GM18517 (cell line): ENCODE results near the gene C10orf90.

Experiments
- ATAC-seq: cut with Tn5 transposase; IDR thresholded peaks from one replicate; pipeline ENCODE4 v1.9.1; 2021; ENCODE audit warnings: mild to moderate bottlenecking, moderate library complexity; ENCODE audit not compliant: unreplicated experiment

Gene C10orf90

DNA sequence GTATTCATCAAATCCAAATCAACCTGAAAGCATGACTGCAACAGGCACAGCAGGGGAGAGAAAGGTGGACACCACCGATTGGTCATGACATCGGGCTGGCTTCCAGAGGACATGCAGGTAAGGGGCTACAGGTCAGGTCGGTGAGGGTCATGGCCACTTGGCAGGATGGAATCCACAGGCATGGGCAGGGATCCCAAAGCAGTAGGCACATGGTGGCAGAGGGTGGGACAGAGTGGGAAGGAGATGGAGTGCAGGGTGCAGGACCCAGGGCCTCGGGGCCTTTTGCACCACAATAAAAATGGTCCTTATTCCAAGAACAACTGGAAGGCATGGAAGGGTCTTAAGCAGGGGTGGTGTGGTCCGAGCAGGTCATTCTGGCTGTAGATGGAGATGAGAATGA lies 33.0 kb downstream of the C10orf90 start:
- ATAC-seq = no peak

DNA sequence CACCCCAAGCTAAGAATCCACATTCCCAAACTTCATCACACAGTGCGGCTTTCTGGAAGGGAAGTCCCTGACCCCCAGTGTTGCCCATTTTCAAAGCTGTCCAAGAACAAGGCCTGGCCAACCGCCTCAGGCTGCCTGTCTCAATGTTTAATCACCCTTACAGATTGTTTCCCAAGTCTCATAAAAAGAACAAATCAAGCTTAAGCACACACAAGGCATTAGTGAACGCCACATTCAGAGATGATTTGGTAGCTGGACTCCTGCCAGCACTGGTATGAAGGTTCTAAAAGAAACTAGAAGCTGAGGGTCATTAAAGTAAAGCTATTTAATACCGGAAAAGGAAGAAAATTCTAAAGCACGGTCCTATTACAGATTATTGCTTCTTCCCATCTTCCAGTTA lies 35.6 kb downstream of the C10orf90 start:
- ATAC-seq = no peak

DNA sequence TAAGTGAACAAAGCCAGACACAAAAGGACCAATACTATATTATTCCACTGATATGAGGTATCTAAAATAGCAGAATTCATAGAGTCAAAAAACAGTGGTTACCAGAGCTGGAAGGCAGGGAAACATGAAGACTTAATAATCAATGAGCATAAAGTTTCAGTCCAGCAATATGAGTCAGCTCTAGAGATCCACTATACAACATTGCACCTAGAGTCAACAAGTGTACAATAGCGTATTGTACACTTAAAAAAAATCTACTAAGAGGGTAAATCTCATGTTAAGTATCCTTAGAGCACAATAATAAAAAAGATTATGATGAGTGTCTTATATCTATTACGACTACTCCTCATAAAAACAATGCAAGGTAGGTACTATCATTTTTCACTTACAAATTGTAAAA lies 36.1 kb downstream of the C10orf90 start:
- no peak for ATAC-seq

DNA sequence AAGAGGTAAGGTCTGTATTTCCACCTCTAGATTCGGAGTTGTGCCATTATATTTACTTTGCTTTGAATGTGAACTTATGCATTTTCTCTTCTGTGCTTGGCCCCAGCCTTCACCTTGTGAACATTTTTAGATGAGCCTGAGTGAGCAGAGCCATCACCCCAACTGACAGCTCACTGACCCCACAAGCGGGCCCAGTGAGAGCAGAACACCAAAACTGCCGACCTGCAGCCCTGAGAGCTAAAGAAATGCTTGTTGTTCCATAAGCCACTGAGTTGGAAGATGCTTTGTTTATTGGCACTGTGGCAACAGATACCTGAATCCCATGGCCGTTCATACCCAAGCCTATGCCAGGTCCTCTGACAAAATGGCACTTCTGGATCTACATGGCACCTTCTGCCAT lies 37.8 kb downstream of the C10orf90 start:
- no peak for ATAC-seq

DNA sequence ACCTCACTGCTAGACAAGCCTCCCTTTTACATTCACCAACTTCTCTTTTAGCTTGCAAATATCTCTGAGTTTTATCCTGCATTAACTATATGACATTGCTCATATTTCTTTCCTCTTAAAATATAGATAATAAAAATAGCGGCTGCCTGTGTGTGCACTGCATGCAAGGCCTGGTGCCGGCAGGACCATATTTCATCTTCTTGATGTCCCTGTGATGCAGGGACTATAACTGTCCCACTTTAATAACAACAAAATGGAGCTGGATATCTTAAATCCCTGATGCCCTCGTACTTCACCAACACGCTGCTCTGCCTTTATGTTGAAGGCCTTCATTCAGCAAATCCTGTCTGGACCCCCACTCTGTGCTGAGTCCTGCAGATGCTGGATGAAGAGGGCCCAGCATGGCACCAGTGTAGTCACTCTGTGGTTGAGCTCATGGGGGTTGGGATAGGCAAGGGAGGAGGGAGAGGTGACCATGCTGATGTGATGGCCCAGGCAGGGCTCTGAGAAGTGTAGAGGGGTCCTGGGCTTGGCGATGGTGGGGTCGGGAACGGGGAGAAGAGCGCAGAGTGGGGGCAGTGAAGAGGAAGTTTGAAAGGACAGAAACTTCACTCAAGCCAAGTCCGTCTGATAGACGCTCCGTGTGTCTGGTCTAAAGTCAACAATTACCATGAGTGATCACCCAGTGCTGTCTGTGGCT lies 40.4 kb downstream of the C10orf90 start:
- no peak for ATAC-seq

DNA sequence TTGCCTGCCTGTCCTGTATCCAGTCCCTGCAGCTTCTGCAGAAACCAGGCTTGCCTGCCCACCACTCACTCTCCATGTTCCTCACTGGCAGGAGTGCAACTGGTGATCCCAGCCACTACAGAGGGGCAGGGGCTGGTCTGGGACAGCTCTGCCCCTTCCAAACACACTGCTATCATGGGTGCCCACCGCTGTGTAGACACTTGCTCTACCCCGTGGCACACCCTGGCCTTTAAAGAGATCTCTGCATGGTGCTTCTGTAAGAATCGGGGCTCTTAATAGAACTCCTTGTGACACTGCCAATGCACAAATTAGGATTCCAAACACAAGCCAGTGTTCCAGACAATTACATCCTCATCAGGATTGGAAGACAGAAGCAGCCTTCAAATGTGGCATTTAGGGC lies 41.7 kb downstream of the C10orf90 start:
- ATAC-seq = no peak

DNA sequence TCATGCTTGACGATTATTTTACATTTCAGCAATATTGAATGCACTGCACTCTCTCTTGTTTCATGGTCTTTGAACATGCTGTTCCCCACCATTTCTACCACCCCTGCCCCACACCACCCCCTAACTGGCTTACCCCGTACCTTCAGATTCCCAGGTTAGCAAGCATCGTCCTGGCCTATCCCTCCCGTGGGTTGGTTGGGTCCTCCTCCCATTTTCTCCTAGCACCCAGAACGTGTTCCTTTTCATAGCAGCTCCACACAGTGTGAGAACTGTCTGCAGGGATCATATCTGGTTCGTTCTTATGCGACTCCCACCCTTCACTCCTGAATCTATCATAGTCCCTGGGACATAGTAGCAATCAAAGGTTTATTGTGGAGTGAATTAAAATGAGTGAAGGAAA lies 48.6 kb downstream of the C10orf90 start:
- no peak for ATAC-seq

DNA sequence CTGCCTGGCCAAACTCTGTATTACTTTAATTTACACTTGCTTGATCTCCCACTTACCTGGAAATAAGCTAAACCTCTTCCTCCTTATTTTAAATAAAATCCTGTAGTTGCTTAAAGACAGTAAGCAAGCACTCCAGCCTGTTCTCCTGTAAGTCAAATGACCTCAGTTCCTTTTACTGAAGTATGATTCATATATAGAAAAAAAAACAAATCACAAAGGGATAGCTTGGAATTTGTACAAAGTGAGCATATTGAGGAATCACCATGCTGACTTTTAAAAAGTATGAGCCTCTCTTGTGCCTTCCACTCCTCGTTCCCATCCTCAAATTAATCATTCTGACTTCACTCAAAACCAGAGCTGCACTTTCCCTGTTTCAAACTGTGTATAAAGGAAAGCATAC lies 52.0 kb downstream of the C10orf90 start:
- no peak for ATAC-seq

DNA sequence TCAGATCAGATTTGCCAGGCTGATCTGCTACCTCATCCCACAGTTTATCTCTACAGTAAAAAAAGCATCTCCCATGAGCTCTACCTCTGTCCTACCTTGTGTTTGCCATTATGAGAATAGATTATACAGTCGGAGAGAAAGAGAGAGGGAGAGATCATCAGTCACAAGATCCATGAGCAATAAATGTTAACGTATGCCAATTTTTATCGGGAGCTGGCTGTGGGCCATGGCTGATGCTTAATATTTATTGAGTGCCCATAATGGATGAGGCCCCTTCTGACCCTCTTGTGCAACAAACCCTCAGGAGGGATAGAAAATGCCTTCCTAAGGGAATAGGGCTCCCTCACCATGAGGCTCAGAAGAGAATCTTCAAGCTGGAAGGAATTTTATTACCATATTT lies 52.8 kb downstream of the C10orf90 start:
- no peak for ATAC-seq

DNA sequence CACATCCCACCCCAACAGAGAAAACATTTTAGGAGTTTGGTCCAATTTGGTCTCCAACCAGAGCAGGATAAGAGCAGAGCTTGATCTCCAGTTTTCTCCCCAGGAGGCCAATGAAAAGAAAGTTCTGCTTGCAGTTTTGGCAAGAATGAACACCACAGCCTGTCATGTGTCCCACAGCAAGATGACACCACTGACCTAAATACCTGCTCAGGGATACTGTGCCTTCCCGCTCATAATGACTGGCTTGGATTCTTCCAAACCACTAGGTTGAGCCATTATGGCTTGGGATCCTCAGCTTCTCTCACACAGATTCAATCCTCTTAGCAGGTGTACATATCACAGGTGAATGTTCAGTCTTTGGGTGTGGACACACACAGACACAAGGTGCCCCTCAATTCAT lies 53.3 kb downstream of the C10orf90 start:
- no peak for ATAC-seq

DNA sequence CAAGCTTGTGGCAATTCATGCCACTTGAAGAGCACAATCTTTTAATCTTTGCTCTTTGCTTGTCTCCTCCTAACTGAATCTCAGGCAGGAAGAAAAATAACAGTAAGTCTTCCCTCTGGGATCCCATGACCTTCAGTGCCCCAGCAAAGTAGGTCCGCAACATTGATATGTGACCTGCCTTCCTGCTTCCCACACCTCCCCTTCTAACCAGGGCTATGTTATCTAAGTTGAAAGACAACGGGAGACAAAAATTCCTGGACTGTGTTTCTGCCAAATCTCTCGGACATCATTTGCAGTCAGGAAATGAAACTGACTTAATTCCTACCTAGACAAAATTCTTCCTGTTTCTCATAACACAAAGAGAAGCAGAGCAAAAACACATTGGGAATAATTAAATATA lies 53.8 kb downstream of the C10orf90 start:
- no peak for ATAC-seq

DNA sequence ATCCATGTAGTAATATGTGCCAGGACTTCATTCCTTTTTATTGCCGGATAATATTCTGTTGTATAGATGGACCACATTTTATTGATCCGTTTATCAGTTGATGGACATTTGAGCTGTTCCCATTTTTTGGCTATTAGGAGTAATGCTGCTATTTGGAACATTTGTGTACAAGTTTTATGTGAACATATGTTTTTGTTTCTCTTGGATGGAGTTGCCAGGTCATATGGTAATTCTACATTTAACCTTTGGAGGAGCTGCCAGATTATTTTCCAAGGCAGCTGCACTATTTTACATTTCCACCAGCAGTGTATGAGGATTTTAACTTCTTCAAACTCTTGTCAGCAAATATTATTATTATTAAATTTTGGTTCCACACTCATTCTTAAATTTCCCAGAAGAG lies 59.2 kb downstream of the C10orf90 start:
- no peak for ATAC-seq

DNA sequence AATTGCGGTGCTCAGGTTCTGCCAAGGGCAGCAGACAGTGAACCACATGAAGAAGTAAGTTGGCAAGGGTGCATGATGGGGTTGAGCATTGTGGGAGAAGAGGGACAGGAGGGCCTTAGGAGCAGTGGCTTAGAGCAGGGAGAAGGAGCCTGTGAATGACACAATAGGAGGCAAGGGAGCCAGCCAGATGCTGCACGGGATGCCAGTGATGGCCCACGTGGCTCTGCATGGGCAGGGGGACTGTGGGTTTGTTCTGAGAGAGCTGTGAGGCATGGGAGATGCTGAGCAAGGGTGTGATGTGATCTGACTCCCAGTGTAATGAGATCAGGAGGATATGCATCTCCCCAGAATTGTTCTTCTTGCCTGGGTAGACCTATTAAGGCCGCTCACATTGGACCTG lies 60.9 kb downstream of the C10orf90 start:
- ATAC-seq = no peak

DNA sequence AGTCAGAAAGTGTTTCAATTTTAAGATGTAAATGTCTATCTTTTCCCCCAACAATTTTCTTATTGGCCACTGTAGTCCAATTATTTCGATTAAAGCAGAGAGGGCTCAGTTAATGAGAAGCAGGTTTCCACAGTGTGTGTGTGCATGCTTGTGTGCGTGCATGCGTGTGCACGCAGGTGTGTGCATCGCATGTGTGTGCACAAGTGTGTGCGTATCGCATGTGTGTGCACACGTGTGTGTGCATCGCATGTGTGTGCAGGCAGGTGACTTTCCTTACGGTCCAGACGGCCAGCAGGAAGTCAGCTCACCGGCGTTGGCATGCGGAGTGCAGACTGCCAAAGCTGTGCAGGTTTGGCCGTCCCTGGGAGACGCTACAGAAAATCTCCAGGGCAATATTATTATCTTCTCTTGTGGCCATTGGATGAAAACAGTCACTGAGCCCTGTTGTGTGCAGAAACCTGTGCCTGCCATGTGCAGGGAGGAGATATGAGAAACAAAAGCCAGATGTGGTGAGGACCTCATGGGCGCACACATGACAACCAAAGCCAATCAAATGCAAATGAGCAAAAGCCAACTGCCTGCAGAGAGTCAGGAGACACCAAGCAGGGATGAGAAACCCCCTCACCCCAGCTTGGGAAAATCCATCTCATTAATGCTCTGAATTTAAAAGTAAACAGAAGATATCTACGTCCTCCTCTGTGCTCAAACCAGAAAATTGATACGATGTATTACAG lies 70.4 kb downstream of the C10orf90 start:
- no peak for ATAC-seq

DNA sequence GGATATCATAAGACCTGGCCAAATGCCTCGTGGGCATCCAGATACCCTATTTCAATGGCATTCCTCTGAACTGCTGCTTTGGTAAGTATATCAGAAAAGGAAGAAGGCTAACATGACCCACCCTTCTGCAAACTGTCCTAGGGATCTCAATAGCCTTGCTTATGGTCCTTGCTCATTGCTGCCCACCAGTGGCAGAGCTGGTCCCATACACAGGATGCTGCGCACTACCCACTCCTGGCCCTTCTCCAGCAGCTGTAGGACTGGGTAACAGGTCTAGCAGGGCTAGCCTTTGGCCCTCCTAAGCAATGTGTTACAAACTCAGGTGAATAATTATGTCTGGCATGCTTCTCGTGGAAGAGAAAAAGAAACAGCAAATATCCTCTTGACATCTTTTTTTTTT lies 72.5 kb downstream of the C10orf90 start:
- ATAC-seq = no peak

DNA sequence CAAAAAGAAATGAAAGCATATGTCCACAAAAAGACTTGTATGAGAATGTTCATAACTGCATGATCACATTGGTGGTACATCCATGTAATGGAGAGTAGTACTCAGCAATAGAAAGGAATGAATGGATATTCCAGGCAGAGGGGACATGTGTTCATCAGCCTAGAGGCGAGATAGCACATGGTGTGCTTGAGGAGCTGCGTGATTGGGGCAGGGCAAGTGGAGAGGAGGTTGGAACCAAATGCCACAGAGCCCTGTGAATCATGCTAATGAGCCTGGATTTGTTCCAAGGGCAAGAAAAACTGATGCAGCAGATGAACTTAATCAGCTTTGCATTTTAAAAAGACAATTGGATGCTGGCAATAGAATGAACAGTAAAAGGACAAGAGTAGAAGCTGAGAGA lies 73.3 kb downstream of the C10orf90 start:
- no peak for ATAC-seq

DNA sequence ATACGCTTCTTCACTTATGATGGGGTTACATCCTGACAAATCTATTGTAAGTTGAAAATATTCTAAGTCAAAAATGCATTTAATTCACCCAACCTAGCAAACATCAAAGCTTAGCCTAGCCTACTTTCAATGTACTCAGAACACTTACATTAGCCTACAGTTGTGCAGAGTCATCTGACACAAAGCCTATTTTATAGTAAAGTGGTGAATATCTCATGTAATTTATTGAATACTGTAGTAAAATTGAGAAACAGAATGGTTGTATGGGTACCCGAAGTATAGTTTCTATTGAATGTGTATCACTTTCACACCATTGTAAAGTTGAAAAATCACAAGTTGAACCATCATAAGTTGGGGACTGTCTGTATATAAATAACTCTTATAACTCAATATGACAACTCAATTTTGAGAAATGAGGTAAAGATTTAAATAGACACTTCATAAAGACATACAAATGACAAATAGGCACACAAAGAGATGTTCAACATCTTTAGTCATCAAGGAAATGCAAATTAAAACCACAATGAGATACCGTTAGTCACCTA lies 73.9 kb downstream of the C10orf90 start:
- ATAC-seq = no peak

DNA sequence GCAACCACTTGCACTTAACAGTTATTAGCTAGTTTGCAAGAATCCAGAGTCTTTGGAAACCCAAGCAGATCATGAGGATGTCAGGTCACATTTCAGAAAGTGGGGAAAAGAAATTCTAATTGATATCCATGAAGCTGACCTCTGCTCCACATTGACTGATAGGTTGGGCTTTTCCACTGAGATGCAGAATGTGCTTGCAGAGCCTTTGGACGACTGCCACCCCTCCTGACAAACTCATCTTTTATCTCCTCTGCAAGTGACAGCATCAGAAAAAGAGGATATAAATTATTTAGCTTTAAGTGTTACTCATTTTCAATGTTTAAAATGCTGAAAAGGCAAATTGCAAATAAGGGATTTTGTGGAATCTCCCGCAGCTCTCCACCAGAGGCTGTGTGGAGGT lies 75.3 kb downstream of the C10orf90 start:
- ATAC-seq = no peak

DNA sequence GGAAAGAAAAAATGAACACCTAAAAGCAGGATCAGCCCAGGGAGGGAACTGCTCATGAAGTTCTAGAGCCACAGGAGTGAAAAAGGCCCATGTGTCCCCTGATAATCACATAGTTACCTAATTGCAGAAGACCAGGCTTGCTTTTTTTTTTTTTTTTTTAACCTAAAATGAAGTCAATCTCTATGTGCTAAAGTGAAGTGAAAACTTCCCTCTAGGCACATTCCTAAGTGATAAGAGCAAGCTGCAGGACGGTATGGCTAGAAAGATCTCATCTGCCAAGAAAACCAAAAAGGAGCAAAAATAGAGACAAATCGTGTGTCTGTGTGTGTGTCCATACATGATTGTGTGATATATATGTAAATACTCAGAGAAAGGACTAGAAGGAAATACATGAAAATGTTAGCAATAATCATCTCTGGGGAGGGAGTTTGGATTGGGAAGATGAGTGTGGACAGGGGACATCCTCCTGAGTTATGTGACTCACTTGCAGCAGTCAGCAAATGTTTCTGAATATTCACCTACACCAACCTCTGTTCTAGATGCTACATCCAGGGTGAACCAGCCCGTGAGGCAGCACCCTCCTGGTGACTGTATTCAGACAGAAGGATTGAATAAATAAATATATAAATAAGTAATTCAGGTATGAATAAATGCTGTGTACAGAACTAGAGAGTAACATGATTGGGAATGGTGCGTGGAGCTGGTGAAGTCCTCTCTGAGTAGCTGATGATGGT lies 76.4 kb downstream of the C10orf90 start:
- ATAC-seq = no peak

DNA sequence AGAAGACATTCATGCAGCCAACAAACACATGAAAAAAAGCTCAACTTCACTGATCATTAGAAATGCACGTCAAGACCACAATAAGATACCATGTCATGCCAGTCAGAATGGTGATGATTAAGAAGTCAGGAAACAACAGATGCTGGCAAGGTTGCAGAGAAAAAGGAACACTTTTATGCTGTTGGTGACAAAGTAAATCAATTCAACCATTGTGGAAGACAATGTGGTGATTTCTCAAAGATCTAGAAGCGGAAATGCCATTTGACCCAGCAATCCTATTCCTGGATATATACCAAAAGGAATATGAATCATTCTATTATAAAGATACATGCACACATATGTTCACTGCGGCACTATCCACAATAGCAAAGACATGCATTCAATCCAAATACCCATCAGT lies 77.6 kb downstream of the C10orf90 start:
- ATAC-seq = no peak

DNA sequence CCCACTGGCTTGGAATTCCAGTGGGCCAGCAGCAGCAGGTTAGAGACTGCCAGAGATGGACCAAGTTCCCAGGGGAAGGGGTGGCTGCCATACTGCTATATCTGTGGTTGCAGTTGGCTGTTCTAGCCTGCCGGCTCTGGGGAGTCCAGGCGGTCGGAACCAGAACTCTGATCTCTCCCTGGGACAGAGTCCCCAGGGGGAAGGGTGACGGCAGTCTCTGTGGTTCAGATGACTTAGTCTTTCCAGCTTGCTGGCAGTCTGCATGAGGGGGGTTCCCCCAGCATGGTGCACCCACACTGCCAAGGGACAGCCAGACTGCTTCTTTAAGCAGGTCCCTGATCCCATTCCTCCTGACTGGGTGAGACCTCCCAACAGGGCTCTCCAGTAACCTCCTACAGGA lies 82.5 kb downstream of the C10orf90 start:
- ATAC-seq = no peak

DNA sequence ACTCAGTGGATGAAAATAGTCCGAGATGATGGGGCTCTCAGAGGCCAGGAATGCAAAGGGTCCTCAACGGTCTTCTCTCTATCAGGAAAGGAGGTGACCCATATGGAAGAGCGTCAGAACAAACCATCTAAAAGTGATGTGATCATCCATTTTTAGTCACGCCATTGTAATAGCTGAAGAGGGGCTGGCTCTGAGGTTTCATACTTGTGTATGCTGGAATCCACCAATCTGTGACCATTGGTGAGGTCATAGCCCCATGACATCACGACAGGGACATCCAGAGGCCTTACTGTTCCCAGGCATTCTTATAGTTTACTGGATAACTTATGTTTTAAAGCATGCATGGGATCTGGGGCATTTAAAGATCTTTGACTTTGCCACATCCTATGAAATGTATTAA lies 83.6 kb downstream of the C10orf90 start:
- no peak for ATAC-seq
